Stimulated activated CD8-positive, alpha-beta memory T cell treated with anti-CD3 and anti-CD28 coated beads, Interleukin-4, amount 100 ng/mL, for 1 hour (primary cell): ENCODE data around the gene NEURL1B.
"Not testable (repeated sequence)": the region's sequence is repeated elsewhere in the genome, so short reads cannot be mapped to it uniquely, and the experiment has no call there.

ENCODE experiments used
- DNase-seq, 2 donors: peaks; one replicate each; pipeline ENCODE4 v3.0.0-alpha.2; 2020; ENCODE audit warnings: low read depth in 2 of 2, low spot score in 1 of 2

Gene NEURL1B

DNA sequence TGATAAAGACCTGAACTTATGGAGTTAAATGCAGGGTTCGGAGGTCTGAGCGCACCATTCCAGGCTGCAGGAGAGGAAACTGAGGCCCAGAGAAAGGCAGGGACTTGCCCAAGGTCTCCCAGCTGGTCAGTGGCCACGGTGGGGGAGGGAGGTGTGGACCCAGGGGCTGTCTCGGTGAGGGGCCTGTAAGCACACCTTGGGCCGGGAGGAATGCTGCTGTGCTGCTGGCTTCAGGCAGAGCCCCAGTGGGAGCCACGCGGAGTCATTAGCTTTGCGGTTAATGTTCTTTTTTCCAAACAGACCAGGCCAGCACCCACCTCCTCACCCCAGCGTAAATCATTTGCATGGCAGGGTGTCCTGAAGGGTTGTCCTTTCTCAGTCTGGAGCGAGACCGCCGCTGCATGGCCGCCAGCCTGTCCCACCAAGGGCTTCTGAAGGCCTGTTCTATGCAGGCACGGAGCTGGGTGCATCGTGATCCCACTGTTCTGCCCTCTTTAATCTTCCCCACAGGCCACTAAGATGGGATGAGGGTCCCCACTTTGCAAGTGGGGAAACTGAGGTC, 35.9 kb downstream of the NEURL1B start:
- no peak for DNase-seq

DNA sequence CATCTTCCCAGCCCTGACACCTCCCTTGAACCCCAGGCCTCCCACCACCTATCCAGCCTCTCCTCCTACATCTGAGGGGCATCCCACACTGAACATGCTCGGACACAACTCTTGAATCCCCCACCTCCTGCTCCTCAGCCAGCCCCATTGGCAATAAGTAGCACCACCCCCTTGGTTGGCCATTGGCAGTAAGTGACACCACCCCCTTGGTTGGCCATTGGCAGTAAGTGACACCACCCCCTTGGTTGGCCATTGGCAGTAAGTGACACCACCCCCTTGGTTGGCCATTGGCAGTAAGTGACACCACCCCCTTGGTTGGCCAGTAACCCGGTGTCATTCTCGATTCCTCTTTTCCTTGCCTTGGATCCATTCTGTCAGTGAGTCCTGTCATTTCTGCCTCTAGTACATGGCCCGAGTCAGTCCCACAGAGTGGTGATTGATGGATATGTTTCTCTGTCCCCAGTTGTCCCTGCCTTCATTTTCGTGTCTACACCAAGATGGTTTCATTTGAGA, 37.4 kb downstream of the NEURL1B start:
- not testable (repeated sequence) for DNase-seq

- no peak for DNase-seq
These were observed 37.8 kb downstream of the NEURL1B start for GRCh38 chr5:172678902-172679301.

- no peak for DNase-seq
These were observed 38.7 kb downstream of the NEURL1B start for GRCh38 chr5:172679628-172680212.

GRCh38 chr5:172680921-172681320, 39.9 kb downstream of the NEURL1B start:
- no peak for DNase-seq

DNA sequence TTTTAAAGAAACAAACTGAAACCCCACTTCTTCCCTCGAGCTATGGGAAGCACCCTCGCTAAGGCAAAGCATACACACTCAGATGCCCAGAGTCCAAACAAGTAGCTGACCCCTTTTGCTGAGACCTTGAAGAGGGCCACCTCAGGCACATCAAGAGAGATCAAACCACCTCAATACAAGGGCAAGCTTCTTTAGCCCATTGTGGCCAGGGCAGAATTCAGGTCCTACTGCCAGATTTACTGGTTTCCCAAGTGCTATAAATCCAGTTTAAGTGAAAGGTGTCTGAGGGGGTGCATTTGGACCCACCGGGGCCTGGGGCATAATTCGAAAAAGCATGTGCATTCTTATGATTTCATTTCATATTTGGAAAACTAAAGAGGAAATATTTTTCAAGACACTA, 40.4 kb downstream of the NEURL1B start:
- no peak for DNase-seq

GRCh38 chr5:172683264-172683644, 42.2 kb downstream of the NEURL1B start:
- no peak for DNase-seq

GRCh38 chr5:172683645-172684471, 42.8 kb downstream of the NEURL1B start:
- DNase-seq: peak in 1 of 2 donors; percentile 45

DNA sequence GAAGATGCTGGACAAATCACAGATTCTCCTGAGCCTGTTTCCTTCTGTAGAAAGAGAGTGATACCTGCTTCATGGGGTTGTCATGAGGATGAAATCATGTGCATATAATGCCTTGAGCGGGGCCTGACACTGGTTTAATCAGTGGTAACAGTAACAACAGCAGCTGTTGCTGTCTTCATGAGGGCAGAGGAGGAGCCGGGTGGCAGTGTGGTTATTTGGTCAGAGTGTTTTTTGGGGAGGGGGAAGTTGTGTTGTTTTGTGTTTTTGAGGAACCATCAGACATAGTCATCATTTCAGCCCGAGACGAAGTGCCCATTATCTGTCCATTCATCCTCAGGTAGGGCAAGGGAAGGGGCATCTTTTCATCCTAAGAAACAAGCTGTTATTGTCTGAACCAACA, 44.0 kb downstream of the NEURL1B start:
- no peak for DNase-seq

GRCh38 chr5:172686111-172686510, 45.0 kb downstream of the NEURL1B start:
- DNase-seq: no peak

DNA sequence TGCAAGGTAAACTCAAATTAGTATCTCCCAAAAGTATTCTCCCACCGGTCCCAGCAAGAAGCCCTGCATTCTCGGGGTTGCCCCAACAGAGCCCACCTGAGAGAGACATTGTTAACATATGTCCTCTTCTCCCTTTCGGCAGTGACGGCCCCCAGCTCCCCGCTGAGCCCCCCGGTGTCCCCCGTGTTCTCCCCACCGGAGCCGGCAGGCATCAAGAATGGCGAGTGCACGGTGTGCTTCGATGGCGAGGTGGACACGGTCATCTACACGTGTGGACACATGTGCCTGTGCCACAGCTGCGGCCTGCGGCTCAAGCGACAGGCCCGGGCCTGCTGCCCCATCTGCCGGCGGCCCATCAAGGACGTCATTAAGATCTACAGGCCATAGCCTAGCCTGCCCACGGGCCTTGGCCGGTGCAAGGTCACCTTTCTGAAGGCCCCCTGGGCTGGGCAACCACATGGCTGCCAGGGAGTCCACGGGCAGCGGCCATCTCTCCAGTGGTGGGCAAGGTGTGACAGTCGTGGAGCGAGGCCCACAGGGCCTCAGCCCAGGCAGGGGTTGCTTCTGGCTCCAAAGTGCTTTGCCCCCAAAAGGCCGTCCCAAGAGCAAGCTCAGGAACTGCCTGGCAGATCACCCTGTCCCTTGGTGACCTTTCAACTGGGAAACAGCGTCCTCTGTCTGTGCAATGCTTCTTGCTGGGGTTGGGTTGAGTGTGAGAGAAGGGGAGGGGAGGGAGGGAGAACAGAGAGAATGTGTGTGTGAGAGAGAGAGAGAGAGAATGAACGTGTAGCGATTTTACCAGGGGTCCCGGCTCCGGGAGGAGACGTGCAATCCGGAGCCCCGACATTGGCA, 45.7 kb downstream of the NEURL1B start:
- DNase-seq: no peak

GRCh38 chr5:172687940-172688339, 46.9 kb downstream of the NEURL1B start:
- no peak for DNase-seq

DNA sequence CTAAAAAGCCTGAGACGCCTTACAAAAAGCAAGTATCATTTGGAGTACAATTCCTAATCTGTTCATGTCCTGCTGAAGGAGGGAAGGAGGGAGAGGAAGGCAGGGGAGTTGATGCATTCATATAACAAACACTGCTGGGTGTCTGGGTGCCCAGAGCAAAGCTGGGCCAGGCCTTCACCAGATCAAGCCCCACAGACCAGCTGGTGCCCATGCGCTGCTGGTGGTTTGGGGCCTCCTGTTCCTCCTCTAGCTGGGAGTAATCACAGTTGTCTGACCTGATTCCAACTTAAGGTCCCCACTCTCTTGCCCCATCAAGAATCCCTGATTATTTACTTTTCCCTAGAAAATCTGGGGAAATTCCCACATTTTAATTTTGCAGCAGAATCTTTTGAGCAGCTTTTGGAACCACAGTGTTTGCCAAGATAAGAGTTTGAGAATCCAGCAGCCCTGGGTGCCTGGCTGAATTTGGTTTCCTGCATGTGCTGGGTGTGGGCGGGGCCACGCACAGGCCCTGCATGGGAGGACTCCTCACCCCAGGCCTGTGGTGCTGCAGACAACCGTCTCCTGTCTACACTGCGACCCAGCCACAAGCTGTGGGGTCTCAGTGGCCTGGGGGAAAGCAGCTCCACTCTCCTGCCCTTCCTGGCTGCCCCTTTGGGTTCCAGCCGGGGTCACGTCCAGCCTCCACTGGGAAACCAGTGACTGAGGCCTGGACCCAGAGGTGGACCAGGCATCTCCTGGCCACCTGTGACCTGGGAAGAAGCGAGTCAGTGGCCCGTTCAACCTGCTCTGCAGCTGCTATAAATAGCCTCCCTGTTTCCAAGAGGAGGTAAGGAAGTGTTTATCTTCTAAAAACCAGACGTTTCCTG, 47.5 kb downstream of the NEURL1B start:
- DNase-seq: no peak

DNA sequence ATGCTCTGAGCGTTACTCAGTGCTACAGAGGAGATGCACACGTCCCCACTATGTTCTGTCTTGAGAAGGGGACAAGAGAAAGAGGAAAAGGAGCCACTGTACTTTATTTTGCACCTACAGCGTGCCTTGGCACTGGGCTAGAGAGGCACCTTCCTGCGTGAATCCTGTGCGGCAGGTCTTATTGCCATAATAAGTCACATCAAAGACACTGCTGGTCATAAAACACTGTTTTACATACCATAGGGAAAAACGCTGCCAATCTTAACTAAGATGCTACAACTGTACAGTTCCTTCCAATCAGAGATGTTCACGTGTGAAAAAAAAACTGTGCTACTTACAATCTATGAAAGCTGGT, 48.1 kb downstream of the NEURL1B start:
- no peak for DNase-seq

DNA sequence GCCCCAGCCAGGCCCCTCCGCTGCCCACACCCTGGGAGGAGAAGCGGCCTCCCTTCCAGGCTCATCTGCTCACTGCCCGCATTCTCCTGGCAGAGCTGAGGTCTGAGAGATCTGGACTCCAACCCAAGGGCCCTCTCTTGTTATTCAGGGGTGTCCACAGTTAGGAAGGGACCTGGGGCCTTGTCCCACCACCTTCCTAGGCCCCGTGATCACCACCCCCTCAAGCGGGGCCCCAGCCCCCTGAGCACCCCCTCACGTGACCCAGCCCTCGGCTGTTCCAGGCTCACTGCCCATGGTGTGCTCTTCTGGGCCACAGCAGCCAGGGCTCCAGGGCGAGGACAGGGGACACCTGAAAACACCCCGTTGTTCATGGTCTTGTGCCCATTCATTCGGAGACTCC, 48.7 kb downstream of the NEURL1B start:
- no peak for DNase-seq

- DNase-seq: no peak
These were observed 49.4 kb downstream of the NEURL1B start for GRCh38 chr5:172690258-172691075.

GRCh38 chr5:172691886-172692285, 50.8 kb downstream of the NEURL1B start:
- no peak for DNase-seq

DNA sequence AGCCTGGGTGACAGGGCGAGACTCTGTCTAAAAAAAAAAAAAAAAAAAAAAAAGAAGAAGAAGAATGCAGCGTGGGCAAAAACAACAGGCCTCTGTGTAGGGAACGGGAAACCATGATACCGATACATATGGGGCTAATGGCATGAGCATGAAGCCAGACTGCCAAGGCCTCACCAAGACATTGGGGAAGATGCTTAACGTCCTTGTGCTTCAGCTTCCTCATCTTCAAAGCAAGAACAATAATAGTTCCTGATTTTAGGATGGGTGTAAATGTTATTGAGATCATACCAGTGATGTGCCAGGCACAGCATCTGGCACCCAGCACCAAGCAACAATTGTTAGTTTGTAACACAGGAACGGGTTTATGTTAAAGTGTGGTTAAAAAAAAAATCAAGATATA, 51.4 kb downstream of the NEURL1B start:
- no peak for DNase-seq

DNA sequence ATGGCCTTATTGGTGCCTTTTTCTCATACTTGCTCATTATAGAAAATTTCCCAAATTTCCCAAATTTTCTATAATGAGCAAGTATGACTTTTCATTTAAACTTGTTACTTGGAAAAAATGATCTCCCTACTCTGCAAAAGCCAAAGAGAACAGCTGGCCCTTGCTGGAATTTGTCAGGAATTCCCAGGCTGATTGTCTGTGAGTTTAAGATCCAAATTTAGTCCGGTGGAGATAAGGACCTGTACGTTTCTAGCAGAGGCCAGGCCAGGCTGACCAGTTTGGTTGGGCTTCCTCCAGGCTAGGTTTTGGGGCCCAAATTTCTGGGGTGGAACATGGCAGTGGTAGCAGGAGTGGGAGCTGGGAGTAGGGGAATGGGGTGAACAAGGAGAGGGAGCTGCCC, 51.9 kb downstream of the NEURL1B start:
- no peak for DNase-seq

DNA sequence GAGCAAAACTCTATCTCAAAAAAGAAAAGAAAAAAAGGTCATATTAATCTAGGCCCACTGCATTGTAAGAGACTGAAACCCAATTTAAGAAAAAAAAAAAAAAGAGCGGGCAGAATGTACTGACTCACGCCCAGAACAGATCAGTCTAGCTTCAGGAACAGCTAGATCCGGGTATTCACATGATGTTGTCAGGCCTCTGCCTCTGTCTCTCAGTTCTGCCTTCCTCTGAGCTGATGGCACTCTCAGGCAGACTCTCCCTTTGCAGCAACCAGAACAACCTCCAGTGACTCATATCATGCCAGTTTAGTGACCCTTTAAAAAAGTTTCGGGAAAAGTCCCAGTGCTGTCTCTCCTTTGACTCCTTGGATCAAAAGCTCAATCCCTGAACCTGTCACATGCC, 53.0 kb downstream of the NEURL1B start:
- no peak for DNase-seq
